GM10266 (cell line): ENCODE results near the gene ABHD12.
"Not testable (repeated sequence)": the region's sequence is repeated elsewhere in the genome, so short reads cannot be mapped to it uniquely, and the experiment has no call there.

Experiments
- DNase-seq: peaks from one replicate; pipeline ENCODE4 v3.0.0; 2012; ENCODE audit errors: extremely low spot score
- CTCF ChIP-seq: IDR thresholded peaks from 2 replicates; pipeline ENCODE4 v1.5.1; 2012; ENCODE audit warnings: mild to moderate bottlenecking, low read depth; ENCODE audit not compliant: control insufficient read depth, insufficient read depth; ENCODE audit errors: missing control alignments

Gene ABHD12

GRCh38 chr20:25271486-25272222 lies 119.0 kb downstream of the ABHD12 start:
- no peak for TF ChIP-seq CTCF

GRCh38 chr20:25270829-25271251 lies 119.8 kb downstream of the ABHD12 start:
- DNase-seq = no peak
- no peak for TF ChIP-seq CTCF

More at GRCh38 chr20:25271486-25272222, 119.0 kb downstream of the ABHD12 start:
- DNase-seq = no peak

- no peak for TF ChIP-seq CTCF
- DNase-seq = no peak
Measured at GRCh38 chr20:25269833-25270170, 120.8 kb downstream of the ABHD12 start.

- no peak for DNase-seq
- no peak for TF ChIP-seq CTCF
Measured at GRCh38 chr20:25269057-25269832, 121.4 kb downstream of the ABHD12 start.

- not testable (repeated sequence) for DNase-seq
Measured at GRCh38 chr20:25260770-25261437, 129.7 kb downstream of the ABHD12 start.

- no peak for DNase-seq
- no peak for TF ChIP-seq CTCF
Measured at GRCh38 chr20:25259788-25260254, 130.8 kb downstream of the ABHD12 start.

- DNase-seq = no peak
- TF ChIP-seq CTCF = no peak
Measured at GRCh38 chr20:25259358-25259757, 131.3 kb downstream of the ABHD12 start.
